Mucosa of rectum (tissue), 2 donors: ENCODE data around the gene FRS2.

Experiments
- H3K27ac ChIP-seq, 2 donors: one replicate each; pipeline ENCODE4 v1.7.0; 2013; ENCODE audit warnings: inconsistent platforms in 2 of 2, low read depth in 2 of 2, low read length in 2 of 2
- H3K27me3 ChIP-seq, 2 donors: one replicate each; pipeline ENCODE4 v1.7.0; 2013; ENCODE audit warnings: low read length in 2 of 2; ENCODE audit not compliant: control insufficient read depth in 2 of 2, insufficient read depth in 2 of 2
- H3K36me3 ChIP-seq, 2 donors: one replicate each; pipeline ENCODE4 v1.7.0; 2013; ENCODE audit warnings: low read length in 2 of 2; ENCODE audit not compliant: control insufficient read depth in 2 of 2, insufficient read depth in 2 of 2
- H3K4me1 ChIP-seq, 2 donors: one replicate each; pipeline ENCODE4 v1.7.0; 2013; ENCODE audit warnings: low read length in 2 of 2, mild to moderate bottlenecking in 1 of 2; ENCODE audit not compliant: control insufficient read depth in 2 of 2, insufficient read depth in 2 of 2
- H3K4me3 ChIP-seq, 2 donors: one replicate each; pipeline ENCODE4 v1.7.0; 2013; ENCODE audit warnings: low read length in 2 of 2
- H3K9ac ChIP-seq, 2 donors: one replicate each; pipeline ENCODE4 v1.7.0; 2013; ENCODE audit warnings: low read length in 2 of 2, low read depth in 1 of 2, mild to moderate bottlenecking in 1 of 2
- H3K9me3 ChIP-seq, 2 donors: one replicate each; pipeline ENCODE4 v1.7.0; 2013; ENCODE audit warnings: low read length in 2 of 2; ENCODE audit not compliant: control insufficient read depth in 2 of 2
- donor health status: healthy.
- donor health status: Normal muscosa, but diverticular disease.

Gene FRS2

GRCh38 chr12:69511469-69512267, 41.5 kb downstream of the FRS2 start:
- H3K9ac ChIP-seq: no peak overlapping the region
- peaks cover 3 to 5% of the 10 kb centered on the region in 2 donors for H3K4me1 ChIP-seq
- H3K4me3 ChIP-seq: no peak overlapping the region
- H3K9me3 ChIP-seq: no peaks in the 10 kb centered on the region
- no peaks in the 10 kb centered on the region for H3K27me3 ChIP-seq
- H3K36me3 ChIP-seq: no peaks in the 10 kb centered on the region
- no peak overlapping the region for H3K27ac ChIP-seq

- H3K9me3 ChIP-seq: no peaks in the 10 kb centered on the region
- no peak overlapping the region for H3K27ac ChIP-seq
- H3K9ac ChIP-seq: no peak overlapping the region
- peaks cover 3 to 5% of the 10 kb centered on the region in 2 donors for H3K4me1 ChIP-seq
- H3K27me3 ChIP-seq: no peaks in the 10 kb centered on the region
- no peak overlapping the region for H3K4me3 ChIP-seq
- no peaks in the 10 kb centered on the region for H3K36me3 ChIP-seq
Measured at GRCh38 chr12:69512820-69513219, 42.6 kb downstream of the FRS2 start.

DNA sequence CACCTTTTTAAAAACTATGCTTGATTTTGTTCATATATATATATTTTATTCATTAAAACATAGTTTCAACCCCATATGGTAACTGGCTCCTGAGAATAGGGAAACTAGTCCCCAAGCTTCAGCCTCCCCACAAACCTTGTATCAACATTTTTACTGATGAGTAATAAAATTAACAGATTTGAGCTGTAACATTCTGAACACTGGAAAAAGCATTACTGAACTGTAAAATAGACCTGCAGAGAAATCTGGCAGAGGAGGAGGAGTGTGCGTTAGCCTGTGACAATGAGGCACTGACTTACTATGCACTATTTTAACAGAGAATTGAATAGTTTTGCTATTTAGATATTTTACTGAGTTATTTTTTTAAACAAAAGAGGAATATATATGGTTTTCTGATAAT, 43.1 kb downstream of the FRS2 start:
- no peak overlapping the region for H3K9ac ChIP-seq
- H3K9me3 ChIP-seq: no peaks in the 10 kb centered on the region
- H3K27me3 ChIP-seq: no peaks in the 10 kb centered on the region
- H3K4me1 ChIP-seq: peaks cover 3 to 5% of the 10 kb centered on the region in 2 donors
- no peaks in the 10 kb centered on the region for H3K36me3 ChIP-seq
- no peak overlapping the region for H3K27ac ChIP-seq
- no peak overlapping the region for H3K4me3 ChIP-seq

GRCh38 chr12:69514111-69514510, 43.9 kb downstream of the FRS2 start:
- Histone ChIP-seq H3K9me3 (no peaks in the 10 kb centered on the region), H3K4me3 (no peak overlapping the region), H3K27me3 (no peaks in the 10 kb centered on the region), H3K9ac (no peak overlapping the region), H3K36me3 (no peaks in the 10 kb centered on the region), H3K4me1 (peaks cover 3 to 5% of the 10 kb centered on the region in 2 donors), H3K27ac (no peak overlapping the region)

GRCh38 chr12:69514845-69515244, 44.7 kb downstream of the FRS2 start:
- H3K9ac ChIP-seq: no peak overlapping the region
- H3K27ac ChIP-seq: no peak overlapping the region
- H3K9me3 ChIP-seq: no peaks in the 10 kb centered on the region
- H3K4me3 ChIP-seq: no peak overlapping the region
- no peaks in the 10 kb centered on the region for H3K27me3 ChIP-seq
- no peaks in the 10 kb centered on the region for H3K36me3 ChIP-seq
- peaks cover 3 to 5% of the 10 kb centered on the region in 2 donors for H3K4me1 ChIP-seq

DNA sequence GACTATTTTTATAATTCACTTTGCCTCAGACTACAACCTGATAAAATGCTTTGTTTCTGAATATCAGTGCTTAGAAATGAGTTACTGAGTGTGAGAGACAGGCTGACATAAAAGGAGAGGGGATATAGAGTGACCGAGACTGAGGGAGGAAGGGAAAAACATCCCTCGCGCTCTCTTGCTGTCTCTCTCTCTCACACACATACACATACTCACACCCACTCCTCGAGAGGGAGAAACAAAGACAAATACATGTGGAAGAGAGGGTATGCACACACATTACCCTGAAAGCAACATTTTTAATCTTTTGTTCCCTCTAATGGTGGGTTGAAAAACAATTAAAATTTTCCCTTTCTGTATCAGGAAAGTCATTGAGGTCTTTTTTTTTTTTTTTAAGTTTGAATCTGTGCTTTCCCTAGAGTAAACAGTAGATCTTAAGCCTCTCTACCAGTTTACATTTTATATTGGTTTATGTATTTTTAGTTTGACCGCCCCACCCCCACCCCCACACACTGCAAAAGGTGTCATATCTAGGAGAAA, 45.3 kb downstream of the FRS2 start:
- Histone ChIP-seq H3K4me1 (peaks cover 3 to 5% of the 10 kb centered on the region in 2 donors), H3K36me3 (no peaks in the 10 kb centered on the region), H3K9ac (no peak overlapping the region), H3K27ac (no peak overlapping the region), H3K9me3 (no peaks in the 10 kb centered on the region), H3K27me3 (no peaks in the 10 kb centered on the region), H3K4me3 (no peak overlapping the region)

DNA sequence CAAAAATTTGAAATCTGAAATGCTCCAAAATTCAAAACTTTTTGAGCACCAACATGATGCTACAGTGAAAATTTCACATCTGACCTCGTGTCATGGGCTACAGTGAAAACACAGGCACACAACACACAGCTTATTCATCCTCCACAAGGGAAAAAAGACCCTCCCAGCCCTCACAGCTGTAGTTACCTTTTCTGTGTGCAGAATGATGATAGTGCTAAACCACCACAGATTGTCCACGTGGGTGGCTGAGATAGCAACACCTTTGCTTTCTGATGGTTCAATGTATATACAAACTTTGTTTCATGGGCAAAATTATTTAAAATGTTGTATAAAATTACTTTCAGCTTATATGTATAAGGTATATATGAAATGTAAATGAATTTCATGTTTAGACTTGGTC, 46.8 kb downstream of the FRS2 start:
- Histone ChIP-seq H3K4me1 (peaks cover 2 to 3% of the 10 kb centered on the region in 2 donors), H3K36me3 (no peaks in the 10 kb centered on the region)

DNA sequence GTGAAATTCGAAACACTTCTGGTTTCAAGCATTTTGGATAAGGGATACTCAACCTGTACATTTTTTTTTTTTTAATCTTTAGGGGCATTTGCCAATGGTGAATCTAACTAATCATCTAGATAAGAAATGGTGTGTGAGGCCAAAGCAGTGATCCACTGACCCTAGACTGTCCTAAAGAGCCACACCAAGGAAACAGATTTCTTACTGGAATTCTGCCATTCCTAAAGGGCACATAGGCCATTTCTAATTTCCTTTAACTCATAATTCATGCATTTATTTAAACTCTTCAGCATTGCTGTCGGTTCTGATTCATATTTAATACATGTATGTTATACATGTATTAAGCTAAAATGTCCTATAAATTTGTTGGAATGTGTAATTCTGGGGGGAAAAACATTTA, 47.2 kb downstream of the FRS2 start:
- no peak overlapping the region for H3K9ac ChIP-seq
- peaks cover 2 to 3% of the 10 kb centered on the region in 2 donors for H3K4me1 ChIP-seq
- no peaks in the 10 kb centered on the region for H3K36me3 ChIP-seq

More for the DNA sequence above, 46.8 kb downstream of the FRS2 start:
- no peak overlapping the region for H3K9ac ChIP-seq
- no peaks in the 10 kb centered on the region for H3K27me3 ChIP-seq
- no peak overlapping the region for H3K4me3 ChIP-seq
- H3K9me3 ChIP-seq: no peaks in the 10 kb centered on the region
- H3K27ac ChIP-seq: no peak overlapping the region

GRCh38 chr12:69519871-69520270, 49.7 kb downstream of the FRS2 start:
- peaks cover 0 to 3% of the 10 kb centered on the region in 2 donors for H3K4me1 ChIP-seq
- no peak overlapping the region for H3K4me3 ChIP-seq
- H3K9ac ChIP-seq: no peak overlapping the region
- no peaks in the 10 kb centered on the region for H3K9me3 ChIP-seq
- no peaks in the 10 kb centered on the region for H3K27me3 ChIP-seq
- no peak overlapping the region for H3K27ac ChIP-seq
- H3K36me3 ChIP-seq: no peaks in the 10 kb centered on the region

More for the DNA sequence above, 47.2 kb downstream of the FRS2 start:
- Histone ChIP-seq H3K27me3 (no peaks in the 10 kb centered on the region), H3K27ac (no peak overlapping the region), H3K4me3 (no peak overlapping the region), H3K9me3 (no peaks in the 10 kb centered on the region)

GRCh38 chr12:69523433-69524330, 53.5 kb downstream of the FRS2 start:
- H3K27ac ChIP-seq: no peak overlapping the region
- no peaks in the 10 kb centered on the region for H3K36me3 ChIP-seq
- no peak overlapping the region for H3K4me3 ChIP-seq
- H3K9me3 ChIP-seq: no peaks in the 10 kb centered on the region
- H3K27me3 ChIP-seq: no peaks in the 10 kb centered on the region
- H3K4me1 ChIP-seq: no peaks in the 10 kb centered on the region
- no peak overlapping the region for H3K9ac ChIP-seq
